Transverse colon (tissue), 4 donors: ENCODE data around the gene CEACAM18. TPM values are rescaled to one million over a fixed set of nuclear protein-coding genes. Genes with fewer than 3 reads are reported as not detected.

Experiments
- DNase-seq: peaks from one replicate; pipeline ENCODE4 v3.0.0-alpha.2; 2019
- H3K27ac ChIP-seq, 4 donors: fragments of 200-600 bp; sonication (generic); 2 replicates each; pipeline ENCODE4 v1.5.1; 2016 to 2018; ENCODE audit warnings: inconsistent platforms in 4 of 4
- H3K27me3 ChIP-seq: fragments of 200-600 bp; sonication (generic); 2 replicates; pipeline ENCODE4 v1.5.1; 2017; ENCODE audit warnings: inconsistent platforms
- H3K36me3 ChIP-seq, 4 donors: fragments of 200-600 bp; sonication (generic); 2 replicates each; pipeline ENCODE4 v1.5.1; 2017 to 2019; ENCODE audit warnings: inconsistent platforms in 4 of 4
- H3K4me1 ChIP-seq, 4 donors: fragments of 200-600 bp; sonication (generic); 2 replicates each; pipeline ENCODE4 v1.5.1; 2017 to 2020; ENCODE audit warnings: inconsistent platforms in 4 of 4
- H3K4me3 ChIP-seq, 4 donors: fragments of 200-600 bp; sonication (generic); 1 replicate in 1 of 4; 2 replicates in 3 of 4; pipeline versions ENCODE4 v1.5.1 to v1.6.1; 2017 to 2019; ENCODE audit warnings: inconsistent platforms in 4 of 4
- H3K9me3 ChIP-seq, 2 donors: fragments of 200-600 bp; sonication (generic); 2 replicates each; pipeline ENCODE4 v1.5.1; 2017 to 2019; ENCODE audit warnings: inconsistent platforms in 2 of 2
- CTCF ChIP-seq, 5 experiments: fragments of 200-600 bp in 3 of 5; fragments of 450-650 bp in 2 of 5; sonication (generic) in 3 of 5; IDR thresholded peaks; 1 replicate in 2 of 5; 2 replicates in 3 of 5; pipeline ENCODE4 v1.5.1; 2016 to 2017; ENCODE audit warnings: antibody characterized with exemption in 5 of 5, inconsistent platforms in 3 of 5, mild to moderate bottlenecking in 2 of 5, moderate library complexity in 1 of 5
- EP300 ChIP-seq: sonication (generic); formaldehyde crosslinking; IDR thresholded peaks from one replicate; pipeline ENCODE4 v1.6.1; 2017; ENCODE audit warnings: antibody characterized with exemption, low read depth
- POLR2A ChIP-seq: fragments of 450-650 bp; IDR thresholded peaks from one replicate; pipeline ENCODE4 v1.6.1; 2016; ENCODE audit warnings: antibody characterized with exemption, mild to moderate bottlenecking, moderate library complexity
- POLR2AphosphoS5 ChIP-seq, 3 donors: sonication (generic); formaldehyde crosslinking; IDR thresholded peaks; one replicate each; pipeline ENCODE4 v1.6.1; 2016; ENCODE audit warnings: antibody characterized with exemption in 3 of 3
- whole genome bisulfite sequencing, 2 donors: methylation state at CpG; one replicate each; pipeline ENCODE4 v1.1.5; 2018; ENCODE audit warnings: low coverage in 1 of 2; 5-methylcytosine and 5-hydroxymethylcytosine counted together
- in situ Hi-C, 4 donors: fragments of 200-750 bp; cut with MboI; loops; one replicate each; pipeline versions ENCODE4 v1.15.0 to v1.15.1; 2017; ENCODE audit warnings: low sequenced_read_pairs in 3 of 4, low pct_ligation_motif_present in 1 of 4, low pct_unique_long_range_greater_than_20kb in 1 of 4
- intact Hi-C: fragments of 100-400 bp; cut with DNase I; formaldehyde crosslinking; loops from one replicate; pipeline ENCODE4 v1.15.1; 2023; ENCODE audit warnings: low total_unique reads
- total RNA-seq, 4 donors: library from RNA; depleted of rRNA; stranded (reverse); fragments of >200 nt; gene quantifications; one replicate each; pipeline ENCODE4 v1.1.0, GENCODE V29; 2016

Gene CEACAM18
- total RNA-seq, 4 donors from 2014 or later = not detected

- intact Hi-C loops = no loop called here
- TF ChIP-seq POLR2AphosphoS5 (IDR thresholded peaks at IDR 0.05) (no peak), CTCF (IDR thresholded peaks at IDR 0.05) (no peak), POLR2A (no peak), EP300 (no peak)
- 80 to 82% methylated on average over 2 to 5 of the region's 5 CpGs for WGBS, 2 donors
- Histone ChIP-seq H3K27me3 (peaks cover 6% of the 10 kb centered on the region), H3K4me3 (no peak overlapping the region), H3K9me3 (no peaks in the 10 kb centered on the region), H3K27ac (no peak overlapping the region), H3K4me1 (no peaks in the 10 kb centered on the region), H3K36me3 (no peaks in the 10 kb centered on the region)
- DNase-seq = no peak
- in situ Hi-C loops = loop anchor here in 2 of 4 donors (25.0 kb wide), 2 partner anchors 211 to 336 kb away; partner anchors contain the start of gene FPR3 (in 1 of the 2)
Observed at GRCh38 chr19:51450730-51451307, 27.5 kb upstream of the CEACAM18 start.

GRCh38 chr19:51456541-51457290 is 21.6 kb upstream of the CEACAM18 start:
- Histone ChIP-seq H3K9me3 (no peaks in the 10 kb centered on the region), H3K4me3 (no peak overlapping the region), H3K4me1 (no peaks in the 10 kb centered on the region), H3K36me3 (no peaks in the 10 kb centered on the region), H3K27me3 (peaks cover 9% of the 10 kb centered on the region), H3K27ac (peak overlapping the region; percentile 4 to 30 (median 23))
- TF ChIP-seq CTCF (IDR thresholded peaks at IDR 0.05) (no peak), EP300 (no peak), POLR2A (no peak), POLR2AphosphoS5 (IDR thresholded peaks at IDR 0.05) (no peak)
- DNase-seq = no peak
- intact Hi-C loops (no loop called here), in situ Hi-C loops (loop anchor here in 2 of 4 donors (25.0 kb wide), 2 partner anchors 206 to 331 kb away; partner anchors contain the start of gene FPR3 (in 1 of the 2))
- WGBS, 2 donors = 68% methylated on average over 4 to 11 of the region's 11 CpGs

GRCh38 chr19:51457351-51458013 is 20.9 kb upstream of the CEACAM18 start:
- WGBS, 2 donors = 77 to 91% methylated on average over 6 to 11 of the region's 11 CpGs
- peak overlapping the region in 2 of 4 donors; percentile 29 to 30 for H3K27ac ChIP-seq

GRCh38 chr19:51458051-51458645 is 20.2 kb upstream of the CEACAM18 start, which contains the start of gene SIGLEC8:
Gene SIGLEC8 (minus strand): TSS chr19:51458454. CDS start chr19:51458387, 67 bp downstream.
- no peaks in the 10 kb centered on the region for H3K9me3 ChIP-seq
- no peak for DNase-seq
- 30 to 57% methylated on average over 2 to 10 of the region's 10 CpGs for WGBS, 2 donors
- no peak within 1 kb of the TSS for H3K4me3 ChIP-seq
- no peaks in the 10 kb centered on the region for H3K36me3 ChIP-seq
- H3K27ac ChIP-seq = peak within 1 kb of the TSS in 2 of 4 donors; percentile 29 to 30
- in situ Hi-C loops (loop anchor here in 2 of 4 donors (25.0 kb wide), 2 partner anchors 204 to 329 kb away; partner anchors contain the start of gene FPR3 (in 1 of the 2)), intact Hi-C loops (no loop called here)
- no peaks in the 10 kb centered on the region for H3K4me1 ChIP-seq
- peaks cover 23% of the 10 kb centered on the region for H3K27me3 ChIP-seq
- TF ChIP-seq EP300 (no peak), POLR2A (no peak), CTCF (IDR thresholded peaks at IDR 0.05) (no peak), POLR2AphosphoS5 (IDR thresholded peaks at IDR 0.05) (no peak)

More at GRCh38 chr19:51457351-51458013, 20.9 kb upstream of the CEACAM18 start:
- H3K9me3 ChIP-seq = no peaks in the 10 kb centered on the region
- no peak for TF ChIP-seq POLR2AphosphoS5 (IDR thresholded peaks at IDR 0.05)
- H3K4me1 ChIP-seq = no peaks in the 10 kb centered on the region
- intact Hi-C loops (no loop called here), in situ Hi-C loops (loop anchor here in 2 of 4 donors (25.0 kb wide), 2 partner anchors 205 to 330 kb away; partner anchors contain the start of gene FPR3 (in 1 of the 2))
- peaks cover 16% of the 10 kb centered on the region for H3K27me3 ChIP-seq
- H3K4me3 ChIP-seq = no peak overlapping the region
- DNase-seq = no peak
- H3K36me3 ChIP-seq = no peaks in the 10 kb centered on the region
